GM21528 (cell line): ENCODE measurements around the gene PAK3.

Experiments
- ATAC-seq: cut with Tn5 transposase; IDR thresholded peaks from one replicate; pipeline ENCODE4 v1.9.1; 2021; ENCODE audit warnings: mild to moderate bottlenecking, moderate library complexity; ENCODE audit not compliant: unreplicated experiment, low FRiP score

PAK3 gene

GRCh38 chrX:111095974-111096895, at the start of gene PAK3:
TSS of gene PAK3 (plus strand) at chrX:111096191. CDS start at chrX:111123104, 26,913 bp downstream.
- ATAC-seq, result no peak

- no peak for ATAC-seq
These were observed 48.4 kb upstream of the PAK3 start for GRCh38 chrX:111047575-111047974.

- no peak for ATAC-seq
These were observed 43.5 kb upstream of the PAK3 start for GRCh38 chrX:111052478-111052877.

GRCh38 chrX:111071542-111072277, 24.3 kb upstream of the PAK3 start:
- ATAC-seq, result no peak

- ATAC-seq, result no peak
These were observed 12.9 kb upstream of the PAK3 start for GRCh38 chrX:111083081-111083480.

GRCh38 chrX:111086591-111087006, 9.4 kb upstream of the PAK3 start:
- no peak for ATAC-seq

- no peak for ATAC-seq
These were observed 7.4 kb upstream of the PAK3 start for GRCh38 chrX:111088628-111089027.

GRCh38 chrX:111090458-111090857, 5.5 kb upstream of the PAK3 start:
- ATAC-seq, result no peak

- ATAC-seq, result peak; percentile 66
These were observed 2.9 kb downstream of the PAK3 start for GRCh38 chrX:111098874-111099273.

GRCh38 chrX:111100191-111100590, 4.2 kb downstream of the PAK3 start:
- peak; percentile 61 for ATAC-seq

- ATAC-seq, result no peak
These were observed 5.6 kb downstream of the PAK3 start for GRCh38 chrX:111101580-111101979.

GRCh38 chrX:111102636-111103035, 6.6 kb downstream of the PAK3 start:
- no peak for ATAC-seq

- no peak for ATAC-seq
These were observed 7.3 kb downstream of the PAK3 start for GRCh38 chrX:111103246-111103645.

- no peak for ATAC-seq
These were observed 14.2 kb downstream of the PAK3 start for GRCh38 chrX:111110098-111110775.

GRCh38 chrX:111114806-111115205, 18.8 kb downstream of the PAK3 start:
- ATAC-seq, result no peak

GRCh38 chrX:111116666-111117065, 20.7 kb downstream of the PAK3 start:
- ATAC-seq, result no peak

GRCh38 chrX:111119341-111119740, 23.4 kb downstream of the PAK3 start:
- ATAC-seq, result no peak

GRCh38 chrX:111123125-111123524, 27.1 kb downstream of the PAK3 start:
- peak; percentile 65 for ATAC-seq

GRCh38 chrX:111123606-111124179, 27.7 kb downstream of the PAK3 start:
- ATAC-seq, result peak; percentile 36

- no peak for ATAC-seq
These were observed 28.4 kb downstream of the PAK3 start for GRCh38 chrX:111124418-111124817.

- ATAC-seq, result no peak
These were observed 31.0 kb downstream of the PAK3 start for GRCh38 chrX:111127038-111127437.
